Tibial nerve (tissue), 3 donors: ENCODE data around the gene EDAR.

ENCODE experiments used
- POLR2A ChIP-seq, 2 donors: fragments of 450-650 bp; IDR thresholded peaks; one replicate each; pipeline ENCODE4 v1.6.1; 2017; ENCODE audit warnings: antibody characterized with exemption in 2 of 2, mild to moderate bottlenecking in 2 of 2, moderate library complexity in 2 of 2
- TF ChIP-seq, protein P1 (sequence below), 5 experiments: fragments of 200-600 bp in 3 of 5; fragments of 450-650 bp in 2 of 5; sonication (generic) in 3 of 5; IDR thresholded peaks; one replicate each; pipeline ENCODE4 v1.5.1; 2016 to 2019; ENCODE audit warnings: antibody characterized with exemption in 5 of 5, mild to moderate bottlenecking in 3 of 5, moderate library complexity in 2 of 5

GRCh38 chr2:108979461-108979860, 9.6 kb downstream of the EDAR start:
- TF ChIP-seq, protein P1, sequence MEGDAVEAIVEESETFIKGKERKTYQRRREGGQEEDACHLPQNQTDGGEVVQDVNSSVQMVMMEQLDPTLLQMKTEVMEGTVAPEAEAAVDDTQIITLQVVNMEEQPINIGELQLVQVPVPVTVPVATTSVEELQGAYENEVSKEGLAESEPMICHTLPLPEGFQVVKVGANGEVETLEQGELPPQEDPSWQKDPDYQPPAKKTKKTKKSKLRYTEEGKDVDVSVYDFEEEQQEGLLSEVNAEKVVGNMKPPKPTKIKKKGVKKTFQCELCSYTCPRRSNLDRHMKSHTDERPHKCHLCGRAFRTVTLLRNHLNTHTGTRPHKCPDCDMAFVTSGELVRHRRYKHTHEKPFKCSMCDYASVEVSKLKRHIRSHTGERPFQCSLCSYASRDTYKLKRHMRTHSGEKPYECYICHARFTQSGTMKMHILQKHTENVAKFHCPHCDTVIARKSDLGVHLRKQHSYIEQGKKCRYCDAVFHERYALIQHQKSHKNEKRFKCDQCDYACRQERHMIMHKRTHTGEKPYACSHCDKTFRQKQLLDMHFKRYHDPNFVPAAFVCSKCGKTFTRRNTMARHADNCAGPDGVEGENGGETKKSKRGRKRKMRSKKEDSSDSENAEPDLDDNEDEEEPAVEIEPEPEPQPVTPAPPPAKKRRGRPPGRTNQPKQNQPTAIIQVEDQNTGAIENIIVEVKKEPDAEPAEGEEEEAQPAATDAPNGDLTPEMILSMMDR (IDR thresholded peaks at IDR 0.05), result no peak
- no peak for TF ChIP-seq POLR2A (IDR thresholded peaks at IDR 0.05)
